GM12878 (cell line): ENCODE data around the gene VIL1. TPM values are rescaled to one million over a fixed set of nuclear protein-coding genes. Genes with fewer than 3 reads are reported as not detected.

Experiments
- BHLHE40 ChIP-seq, 2 experiments: fragments of 450-650 bp in 1 of 2; IDR thresholded peaks; 2 replicates each; pipeline ENCODE4 v1.6.1; 2011 to 2017; ENCODE audit warnings: low read depth in 2 of 2, borderline replicate concordance in 1 of 2, improper control_type of control experiment in 1 of 2, low read length in 1 of 2, mild to moderate bottlenecking in 1 of 2
- CREM ChIP-seq: IDR thresholded peaks from 2 replicates; pipeline ENCODE4 v1.6.1; 2014; ENCODE audit warnings: antibody characterized with exemption, low read depth
- ETV6 ChIP-seq, 2 experiments: fragments of 450-650 bp in 1 of 2; IDR thresholded peaks in 1 of 2; conservative IDR thresholded peaks in 1 of 2; 2 replicates each; pipeline ENCODE4 v1.6.1; 2014; ENCODE audit warnings: antibody characterized with exemption in 1 of 2, borderline replicate concordance in 1 of 2, low read depth in 1 of 2, mild to moderate bottlenecking in 1 of 2, moderate library complexity in 1 of 2
- FOS ChIP-seq: IDR thresholded peaks from 3 replicates; pipeline ENCODE4 v1.6.1; 2011; ENCODE audit warnings: borderline replicate concordance; ENCODE audit not compliant: insufficient read length; ENCODE audit errors: extremely low read depth
- JUNB ChIP-seq: IDR thresholded peaks from 2 replicates; pipeline ENCODE4 v1.6.1; 2016; ENCODE audit warnings: antibody characterized with exemption, mild to moderate bottlenecking
- MEF2A ChIP-seq: IDR thresholded peaks from 2 replicates; pipeline ENCODE4 v1.6.1; 2011; ENCODE audit warnings: low read depth, mild to moderate bottlenecking, low read length, moderate library complexity; ENCODE audit not compliant: insufficient read depth
- MEF2B ChIP-seq: fragments of 450-650 bp; IDR thresholded peaks from 2 replicates; pipeline ENCODE4 v1.6.1; 2018; ENCODE audit warnings: mild to moderate bottlenecking, moderate library complexity; ENCODE audit not compliant: partially characterized antibody, poor library complexity, severe bottlenecking
- MTA3 ChIP-seq: IDR thresholded peaks from 2 replicates; pipeline ENCODE4 v1.6.1; 2012; ENCODE audit warnings: low read length, inconsistent platforms, borderline replicate concordance
- NFIC ChIP-seq: IDR thresholded peaks from 2 replicates; pipeline ENCODE4 v1.6.1; 2012; ENCODE audit warnings: low read depth, mild to moderate bottlenecking, inconsistent platforms, low read length, moderate library complexity
- NRF1 ChIP-seq: conservative IDR thresholded peaks from 2 replicates; pipeline ENCODE4 v1.6.1; 2011; ENCODE audit warnings: mild to moderate bottlenecking, low read depth, low read length, improper control_type of control experiment
- POLR2A ChIP-seq: IDR thresholded peaks from 2 replicates; pipeline ENCODE4 v1.6.1; 2011; ENCODE audit warnings: low read depth, mild to moderate bottlenecking, low read length
- TAF1 ChIP-seq: IDR thresholded peaks from 2 replicates; pipeline ENCODE4 v1.6.1; 2011; ENCODE audit warnings: mild to moderate bottlenecking, low read depth, low read length, borderline replicate concordance
- TBL1XR1 ChIP-seq: IDR thresholded peaks from 2 replicates; pipeline ENCODE4 v1.6.1; 2012; ENCODE audit warnings: low read depth, low read length, improper control_type of control experiment
- ZBTB11 ChIP-seq: fragments of 450-650 bp; formaldehyde crosslinking; IDR thresholded peaks from 2 replicates; pipeline ENCODE4 v1.5.0; 2022; ENCODE audit warnings: mild to moderate bottlenecking, missing genetic modification characterization
- ZNF207 ChIP-seq: fragments of 450-650 bp; IDR thresholded peaks from 2 replicates; pipeline ENCODE4 v1.6.1; 2014; ENCODE audit warnings: antibody characterized with exemption, mild to moderate bottlenecking, borderline replicate concordance
- ZNF217 ChIP-seq: fragments of 450-650 bp; IDR thresholded peaks from 2 replicates; pipeline ENCODE4 v1.6.1; 2017; ENCODE audit warnings: antibody characterized with exemption, mild to moderate bottlenecking
- ZNF622 ChIP-seq: fragments of 450-650 bp; IDR thresholded peaks from 2 replicates; pipeline ENCODE4 v1.6.1; 2017; ENCODE audit warnings: mild to moderate bottlenecking, inconsistent platforms
- ZSCAN29 ChIP-seq: fragments of 450-650 bp; IDR thresholded peaks from 2 replicates; pipeline ENCODE4 v1.6.1; 2017; ENCODE audit warnings: mild to moderate bottlenecking, moderate library complexity
- polyA plus RNA-seq, 11 experiments: library from polyadenylated mRNA; depleted of rRNA in 4 of 11; unstranded in 6 of 11; stranded (reverse) in 5 of 11; fragments of >200 nt; fragmentation: Nextera tagmentation in 4 of 11; fragmentation: Illumina TruSeq in 1 of 11; extraction: Ambion mirVana in 4 of 11; extraction: Trizol in 1 of 11; gene quantifications; 1 replicate in 1 of 11; 2 replicates in 10 of 11; pipeline versions ENCODE4 v1.2.1 to v1.2.3, GENCODE V29; 2011 to 2016; ENCODE audit warnings: inconsistent platforms in 2 of 11, missing spikeins in 2 of 11, low read depth in 1 of 11
- total RNA-seq, 4 experiments: library from RNA; depleted of rRNA in 3 of 4; stranded (reverse); fragments of >200 nt in 3 of 4; fragmentation: Illumina TruSeq in 1 of 4; extraction: Trizol in 1 of 4; gene quantifications; 2 replicates each; pipeline versions ENCODE4 v1.2.1 to v1.2.3, GENCODE V29; 2013 to 2021
- TF ChIP-seq, protein P1 (sequence below): IDR thresholded peaks from 2 replicates; pipeline ENCODE4 v1.6.1; 2012; ENCODE audit warnings: low read depth, low read length, improper control_type of control experiment
- TF ChIP-seq, protein P2 (sequence below): fragments of 450-650 bp; formaldehyde crosslinking; IDR thresholded peaks from 2 replicates; pipeline ENCODE4 v1.4.0; 2022; ENCODE audit warnings: mild to moderate bottlenecking, moderate library complexity
- TF ChIP-seq, protein P3 (sequence below): IDR thresholded peaks from 2 replicates; pipeline ENCODE4 v1.6.1; 2011; ENCODE audit warnings: borderline replicate concordance, low read depth, mild to moderate bottlenecking, moderate library complexity, mixed read lengths, low read length; ENCODE audit not compliant: insufficient read depth; ENCODE audit errors: extremely low read length

VIL1 gene
- total and polyA plus RNA-seq, 10 of the 15 experiments (the other 5 are each of a cell fraction or from before 2014, with no cell fraction given): 0.03 to 1.9 (median 0.33) TPM

GRCh38 chr2:218399391-218400166 lies 19.3 kb upstream of the VIL1 start, which contains the start of gene CTDSP1 (continued):
- TF ChIP-seq JUNB: peak; percentile 67
- TF ChIP-seq ZSCAN29: peak; percentile 85
- TF ChIP-seq BHLHE40 (IDR thresholded peaks at IDR 0.05; ENCODE audit: borderline replicate concordance in 1 of 2, low read depth in 2 of 2, low read length in 1 of 2): peak; percentile 73 to 91
- no peak for TF ChIP-seq NFIC
- TF ChIP-seq ZNF622: no peak
- no peak for TF ChIP-seq FOS
- TF ChIP-seq, protein P1, sequence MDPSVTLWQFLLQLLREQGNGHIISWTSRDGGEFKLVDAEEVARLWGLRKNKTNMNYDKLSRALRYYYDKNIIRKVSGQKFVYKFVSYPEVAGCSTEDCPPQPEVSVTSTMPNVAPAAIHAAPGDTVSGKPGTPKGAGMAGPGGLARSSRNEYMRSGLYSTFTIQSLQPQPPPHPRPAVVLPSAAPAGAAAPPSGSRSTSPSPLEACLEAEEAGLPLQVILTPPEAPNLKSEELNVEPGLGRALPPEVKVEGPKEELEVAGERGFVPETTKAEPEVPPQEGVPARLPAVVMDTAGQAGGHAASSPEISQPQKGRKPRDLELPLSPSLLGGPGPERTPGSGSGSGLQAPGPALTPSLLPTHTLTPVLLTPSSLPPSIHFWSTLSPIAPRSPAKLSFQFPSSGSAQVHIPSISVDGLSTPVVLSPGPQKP: peak; percentile 77
- TF ChIP-seq ETV6 (conservative IDR thresholded peaks at IDR 0.05 in 1 of 2, IDR thresholded peaks at IDR 0.05 in 1 of 2; ENCODE audit: borderline replicate concordance in 1 of 2, low read depth in 1 of 2): peak; percentile 54 to 70; a peak in 2 of 4 replicates
- TF ChIP-seq TAF1: peak; percentile 57; the same call in 1 of the 2 replicates
- TF ChIP-seq, protein P2, sequence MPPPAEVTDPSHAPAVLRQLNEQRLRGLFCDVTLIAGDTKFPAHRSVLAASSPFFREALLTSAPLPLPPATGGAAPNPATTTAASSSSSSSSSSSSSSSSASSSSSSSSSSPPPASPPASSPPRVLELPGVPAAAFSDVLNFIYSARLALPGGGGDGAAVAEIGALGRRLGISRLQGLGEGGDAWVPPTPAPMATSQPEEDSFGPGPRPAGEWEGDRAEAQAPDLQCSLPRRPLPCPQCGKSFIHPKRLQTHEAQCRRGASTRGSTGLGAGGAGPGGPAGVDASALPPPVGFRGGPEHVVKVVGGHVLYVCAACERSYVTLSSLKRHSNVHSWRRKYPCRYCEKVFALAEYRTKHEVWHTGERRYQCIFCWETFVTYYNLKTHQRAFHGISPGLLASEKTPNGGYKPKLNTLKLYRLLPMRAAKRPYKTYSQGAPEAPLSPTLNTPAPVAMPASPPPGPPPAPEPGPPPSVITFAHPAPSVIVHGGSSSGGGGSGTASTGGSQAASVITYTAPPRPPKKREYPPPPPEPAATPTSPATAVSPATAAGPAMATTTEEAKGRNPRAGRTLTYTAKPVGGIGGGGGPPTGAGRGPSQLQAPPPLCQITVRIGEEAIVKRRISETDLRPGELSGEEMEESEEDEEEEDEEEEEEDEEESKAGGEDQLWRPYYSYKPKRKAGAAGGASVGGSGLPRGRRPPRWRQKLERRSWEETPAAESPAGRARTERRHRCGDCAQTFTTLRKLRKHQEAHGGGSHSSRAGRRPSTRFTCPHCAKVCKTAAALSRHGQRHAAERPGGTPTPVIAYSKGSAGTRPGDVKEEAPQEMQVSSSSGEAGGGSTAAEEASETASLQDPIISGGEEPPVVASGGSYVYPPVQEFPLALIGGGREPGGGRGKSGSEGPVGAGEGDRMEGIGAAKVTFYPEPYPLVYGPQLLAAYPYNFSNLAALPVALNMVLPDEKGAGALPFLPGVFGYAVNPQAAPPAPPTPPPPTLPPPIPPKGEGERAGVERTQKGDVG (CRISPR knock-in tag): no peak
- no peak for TF ChIP-seq ZBTB11 (CRISPR knock-in tag)
- no peak for TF ChIP-seq TBL1XR1
- no peak for TF ChIP-seq MTA3
- TF ChIP-seq POLR2A: peak; percentile 47; the same call in 1 of the 2 replicates
- TF ChIP-seq ZNF217: peak; percentile 72
- TF ChIP-seq NRF1: peak; percentile 59
- TF ChIP-seq CREM: peak; percentile 51
- TF ChIP-seq ZNF207: peak; percentile 89
- TF ChIP-seq, protein P3, sequence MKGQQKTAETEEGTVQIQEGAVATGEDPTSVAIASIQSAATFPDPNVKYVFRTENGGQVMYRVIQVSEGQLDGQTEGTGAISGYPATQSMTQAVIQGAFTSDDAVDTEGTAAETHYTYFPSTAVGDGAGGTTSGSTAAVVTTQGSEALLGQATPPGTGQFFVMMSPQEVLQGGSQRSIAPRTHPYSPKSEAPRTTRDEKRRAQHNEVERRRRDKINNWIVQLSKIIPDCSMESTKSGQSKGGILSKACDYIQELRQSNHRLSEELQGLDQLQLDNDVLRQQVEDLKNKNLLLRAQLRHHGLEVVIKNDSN: no peak
- no peak for TF ChIP-seq MEF2B
- peak; percentile 60; the same call in 1 of the 2 replicates for TF ChIP-seq MEF2A
